ENCODE measurements around the gene PHAF1.

The PHAF1 gene

DNA sequence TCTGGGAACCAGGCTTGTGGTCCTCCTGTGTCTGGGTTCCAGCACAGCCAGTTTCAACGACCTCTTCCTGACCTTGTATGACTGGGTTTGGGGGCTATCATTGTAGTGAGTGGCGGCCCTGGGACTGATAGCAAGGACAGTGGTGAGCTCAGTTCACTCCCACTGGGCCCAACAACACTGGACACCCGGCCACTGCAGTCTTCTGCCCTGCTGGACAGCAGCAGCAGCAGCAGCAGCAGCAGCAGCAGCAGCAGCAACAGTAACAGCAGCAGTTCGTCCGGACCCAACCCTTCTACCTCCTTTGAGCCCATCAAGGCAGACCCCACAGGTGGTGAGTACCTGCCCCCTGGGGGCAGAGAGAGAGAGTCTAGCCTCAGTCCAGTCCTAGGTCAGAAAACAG is 85.9 kb downstream of the PHAF1 start:
- Histone ChIP-seq H3K4me1 (ENCODE audit: control insufficient read depth, insufficient read depth, low read depth, low read length) (peaks cover 31% of the 10 kb centered on the region), H3K4me3 (ENCODE audit: insufficient read depth in 1 of 2, low read depth in 1 of 2, low read length in 2 of 2) (no peak overlapping the region), H2BK120ac (ENCODE audit: low read depth, low read length) (no peak overlapping the region), H3K27me3 (ENCODE audit: control insufficient read depth in 1 of 2, insufficient read depth in 1 of 2, low read length in 2 of 2) (no peaks in the 10 kb centered on the region), H4K91ac (ENCODE audit: low read length) (no peak overlapping the region), H3K36me3 (ENCODE audit: control insufficient read depth in 1 of 2, insufficient read depth in 2 of 2, low read depth in 1 of 2, low read length in 2 of 2) (peaks cover 56 to 74% of the 10 kb centered on the region in 2 experiments), H2BK5ac (ENCODE audit: low read depth, low read length, poor library complexity, severe bottlenecking) (no peak overlapping the region), H3K9me3 (ENCODE audit: control insufficient read depth, low read length) (no peaks in the 10 kb centered on the region), H3K23ac (ENCODE audit: low read length in 2 of 2) (no peak overlapping the region), H3K9ac (ENCODE audit: low read length) (no peak overlapping the region), H3K4me2 (ENCODE audit: low read length, poor library complexity, severe bottlenecking) (no peak overlapping the region), H3K4ac (ENCODE audit: low read depth in 1 of 2, low read length in 2 of 2) (no peak overlapping the region), H3K14ac (ENCODE audit: low read length in 2 of 2) (no peak overlapping the region), H2AK5ac (ENCODE audit: low read length, severe bottlenecking) (no peak overlapping the region), H2BK12ac (ENCODE audit: low read length in 2 of 2) (no peak overlapping the region), H2AFZ (ENCODE audit: low read depth, low read length) (no peak overlapping the region), H2BK15ac (ENCODE audit: low read depth, poor library complexity, severe bottlenecking) (no peak overlapping the region), H3K79me1 (replicated peaks; ENCODE audit: low read length, poor library complexity, severe bottlenecking) (peaks cover 35% of the 10 kb centered on the region), H4K8ac (ENCODE audit: low read length) (no peak overlapping the region), H3K27ac (ENCODE audit: low read length, poor library complexity, severe bottlenecking) (no peak overlapping the region), H3K18ac (ENCODE audit: low read depth in 1 of 2, low read length in 2 of 2) (no peak overlapping the region)
- 86% methylated on average over 5 of the region's 5 CpGs for WGBS
- no peak for DNase-seq

DNA sequence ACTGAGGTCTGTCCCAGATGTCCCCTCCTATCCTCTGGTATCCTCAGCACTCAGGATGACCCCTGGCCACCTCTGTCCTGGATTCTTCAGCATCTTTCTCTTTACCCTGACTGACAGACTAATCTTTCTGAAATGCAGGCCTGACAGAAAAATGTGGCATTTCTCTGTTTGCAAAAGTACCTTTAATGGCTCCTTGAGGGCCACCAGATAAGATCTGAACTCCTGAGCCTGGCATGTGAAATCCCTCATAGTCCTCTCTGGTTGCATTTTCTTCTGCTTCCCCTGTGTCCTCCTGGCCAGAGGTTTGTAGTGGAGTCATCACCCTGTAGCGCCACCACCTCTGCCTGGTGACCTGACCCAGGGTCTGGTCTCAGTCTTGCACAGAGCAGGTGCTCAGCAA is 87.1 kb downstream of the PHAF1 start:
- H2BK5ac ChIP-seq (ENCODE audit: low read depth, low read length, poor library complexity, severe bottlenecking), result no peak overlapping the region
- DNase-seq, result no peak
- WGBS, result 100% methylated on average over 1 of the region's 1 CpG
- no peak overlapping the region for H3K9ac ChIP-seq (ENCODE audit: low read length)
- peaks cover 59 to 84% of the 10 kb centered on the region in 2 experiments for H3K36me3 ChIP-seq (ENCODE audit: control insufficient read depth in 1 of 2, insufficient read depth in 2 of 2, low read depth in 1 of 2, low read length in 2 of 2)
- H2BK15ac ChIP-seq (ENCODE audit: low read depth, poor library complexity, severe bottlenecking), result no peak overlapping the region
- peaks cover 28% of the 10 kb centered on the region for H3K4me1 ChIP-seq (ENCODE audit: control insufficient read depth, insufficient read depth, low read depth, low read length)
- H3K18ac ChIP-seq (ENCODE audit: low read depth in 1 of 2, low read length in 2 of 2), result no peak overlapping the region
- no peak overlapping the region for H3K27ac ChIP-seq (ENCODE audit: low read length, poor library complexity, severe bottlenecking)
- H3K4me2 ChIP-seq (ENCODE audit: low read length, poor library complexity, severe bottlenecking), result no peak overlapping the region
- H4K91ac ChIP-seq (ENCODE audit: low read length), result no peak overlapping the region
- no peaks in the 10 kb centered on the region for H3K27me3 ChIP-seq (ENCODE audit: control insufficient read depth in 1 of 2, insufficient read depth in 1 of 2, low read length in 2 of 2)
- H2AK5ac ChIP-seq (ENCODE audit: low read length, severe bottlenecking), result no peak overlapping the region
- H3K9me3 ChIP-seq (ENCODE audit: control insufficient read depth, low read length), result no peaks in the 10 kb centered on the region
- H3K4me3 ChIP-seq (ENCODE audit: insufficient read depth in 1 of 2, low read depth in 1 of 2, low read length in 2 of 2), result no peak overlapping the region
- no peak overlapping the region for H3K23ac ChIP-seq (ENCODE audit: low read length in 2 of 2)
- no peak overlapping the region for H3K14ac ChIP-seq (ENCODE audit: low read length in 2 of 2)
- H2BK12ac ChIP-seq (ENCODE audit: low read length in 2 of 2), result no peak overlapping the region
- no peak overlapping the region for H2BK120ac ChIP-seq (ENCODE audit: low read depth, low read length)
- no peak overlapping the region for H3K4ac ChIP-seq (ENCODE audit: low read depth in 1 of 2, low read length in 2 of 2)
- H2AFZ ChIP-seq (ENCODE audit: low read depth, low read length), result no peak overlapping the region
- no peak overlapping the region for H4K8ac ChIP-seq (ENCODE audit: low read length)
- peaks cover 37% of the 10 kb centered on the region for H3K79me1 ChIP-seq (replicated peaks; ENCODE audit: low read length, poor library complexity, severe bottlenecking)

DNA sequence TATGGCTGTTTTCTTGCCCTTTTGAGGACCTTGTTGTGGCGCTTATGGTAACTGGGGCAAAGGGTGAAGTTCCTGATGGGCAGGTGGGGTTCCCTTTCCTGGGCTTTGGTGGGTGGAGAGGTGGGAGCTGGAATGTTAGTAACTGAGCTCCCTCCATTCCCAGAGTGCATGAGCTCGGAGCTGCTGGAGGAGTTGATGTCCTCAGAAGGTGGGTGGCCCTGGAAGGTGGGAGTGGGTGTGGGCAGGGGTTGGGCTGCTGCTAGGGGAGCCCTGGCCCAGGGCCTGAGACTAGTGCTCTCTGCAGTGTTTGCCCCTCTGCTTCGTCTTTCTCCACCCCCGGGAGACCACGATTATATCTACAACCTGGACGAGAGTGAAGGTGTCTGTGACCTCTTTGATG is 88.0 kb downstream of the PHAF1 start:
- H3K9ac ChIP-seq (ENCODE audit: low read length), result peak overlapping the region; percentile 25
- no peak overlapping the region for H4K8ac ChIP-seq (ENCODE audit: low read length)

More for the DNA sequence above, 88.0 kb downstream of the PHAF1 start:
- Histone ChIP-seq H3K27me3 (ENCODE audit: control insufficient read depth in 1 of 2, insufficient read depth in 1 of 2, low read length in 2 of 2) (no peaks in the 10 kb centered on the region), H2BK12ac (ENCODE audit: low read length in 2 of 2) (no peak overlapping the region), H3K14ac (ENCODE audit: low read length in 2 of 2) (no peak overlapping the region), H3K4me1 (ENCODE audit: control insufficient read depth, insufficient read depth, low read depth, low read length) (peaks cover 28% of the 10 kb centered on the region), H2AK5ac (ENCODE audit: low read length, severe bottlenecking) (no peak overlapping the region), H3K36me3 (ENCODE audit: control insufficient read depth in 1 of 2, insufficient read depth in 2 of 2, low read depth in 1 of 2, low read length in 2 of 2) (peaks cover 59 to 92% of the 10 kb centered on the region in 2 experiments), H3K4me2 (ENCODE audit: low read length, poor library complexity, severe bottlenecking) (no peak overlapping the region), H2BK15ac (ENCODE audit: low read depth, poor library complexity, severe bottlenecking) (no peak overlapping the region), H3K18ac (ENCODE audit: low read depth in 1 of 2, low read length in 2 of 2) (no peak overlapping the region), H3K9me3 (ENCODE audit: control insufficient read depth, low read length) (no peaks in the 10 kb centered on the region), H2AFZ (ENCODE audit: low read depth, low read length) (no peak overlapping the region), H3K23ac (ENCODE audit: low read length in 2 of 2) (no peak overlapping the region), H3K79me1 (replicated peaks; ENCODE audit: low read length, poor library complexity, severe bottlenecking) (peaks cover 37% of the 10 kb centered on the region), H2BK5ac (ENCODE audit: low read depth, low read length, poor library complexity, severe bottlenecking) (no peak overlapping the region), H3K4me3 (ENCODE audit: insufficient read depth in 1 of 2, low read depth in 1 of 2, low read length in 2 of 2) (no peak overlapping the region), H4K91ac (ENCODE audit: low read length) (no peak overlapping the region), H2BK120ac (ENCODE audit: low read depth, low read length) (no peak overlapping the region), H3K27ac (ENCODE audit: low read length, poor library complexity, severe bottlenecking) (no peak overlapping the region), H3K4ac (ENCODE audit: low read depth in 1 of 2, low read length in 2 of 2) (no peak overlapping the region)
- WGBS, result 91% methylated on average over 6 of the region's 6 CpGs
- DNase-seq, result no peak
